GM18907 (cell line): Measurements from ENCODE around the gene TRIM2.

ENCODE experiments used
- ATAC-seq: cut with Tn5 transposase; IDR thresholded peaks from one replicate; pipeline ENCODE4 v1.9.1; 2021; ENCODE audit warnings: mild to moderate bottlenecking, moderate library complexity; ENCODE audit not compliant: unreplicated experiment

The TRIM2 gene

DNA sequence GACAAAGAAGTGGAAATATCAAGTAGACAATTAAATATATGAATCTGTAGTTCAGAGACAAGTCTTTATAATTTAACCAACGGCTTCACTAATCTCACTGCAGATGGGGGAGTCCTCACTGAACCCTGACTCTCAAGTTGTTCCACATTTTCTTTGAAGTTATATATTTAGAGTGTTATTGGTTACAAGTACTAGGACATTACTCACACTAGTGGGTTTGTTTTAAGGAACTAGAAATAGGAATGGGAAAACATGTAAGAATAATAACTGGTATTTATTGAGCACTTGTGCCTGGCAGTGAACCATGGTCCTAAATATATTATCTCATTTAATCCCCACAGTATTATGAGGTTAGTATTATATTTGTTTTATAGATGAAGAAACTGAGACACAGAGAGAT, 162.2 kb downstream of the TRIM2 start:
- no peak for ATAC-seq

DNA sequence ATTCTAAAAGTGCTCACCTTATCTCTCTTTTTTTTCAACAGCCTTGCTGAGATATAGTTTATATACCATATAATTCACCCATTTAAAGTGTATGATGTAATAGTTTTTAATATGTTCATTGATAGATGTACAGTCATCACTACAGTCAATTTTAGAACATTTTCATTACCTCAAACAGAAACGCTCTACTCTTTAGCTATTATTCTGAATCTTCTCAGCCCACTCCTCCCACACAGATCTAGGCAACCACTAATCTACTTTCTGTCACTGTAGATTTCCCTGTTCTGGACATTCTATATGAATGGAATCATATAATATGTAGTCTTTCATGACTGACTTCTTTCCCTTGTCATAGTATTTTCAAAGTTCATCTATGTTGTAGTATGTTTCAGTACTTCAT, 162.8 kb downstream of the TRIM2 start:
- no peak for ATAC-seq

DNA sequence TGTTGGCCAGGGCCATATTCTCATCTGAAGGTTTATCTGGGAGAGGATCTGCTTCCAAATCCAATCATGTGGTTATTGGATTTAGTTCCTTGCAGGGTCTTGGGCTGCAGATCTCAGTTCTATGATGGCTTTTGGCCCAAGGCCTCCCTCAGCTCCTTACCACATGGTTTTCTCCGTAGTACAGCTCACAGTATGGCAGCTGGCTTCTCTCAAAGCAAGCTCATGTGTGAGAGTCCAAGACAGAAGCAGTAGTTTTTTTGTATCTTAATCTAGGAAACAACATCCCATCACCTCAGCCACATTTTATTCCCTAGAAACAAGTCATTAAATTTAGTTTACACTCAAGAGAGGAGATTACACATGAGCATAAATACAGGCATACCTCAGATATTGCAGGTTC, 164.8 kb downstream of the TRIM2 start:
- ATAC-seq: no peak

DNA sequence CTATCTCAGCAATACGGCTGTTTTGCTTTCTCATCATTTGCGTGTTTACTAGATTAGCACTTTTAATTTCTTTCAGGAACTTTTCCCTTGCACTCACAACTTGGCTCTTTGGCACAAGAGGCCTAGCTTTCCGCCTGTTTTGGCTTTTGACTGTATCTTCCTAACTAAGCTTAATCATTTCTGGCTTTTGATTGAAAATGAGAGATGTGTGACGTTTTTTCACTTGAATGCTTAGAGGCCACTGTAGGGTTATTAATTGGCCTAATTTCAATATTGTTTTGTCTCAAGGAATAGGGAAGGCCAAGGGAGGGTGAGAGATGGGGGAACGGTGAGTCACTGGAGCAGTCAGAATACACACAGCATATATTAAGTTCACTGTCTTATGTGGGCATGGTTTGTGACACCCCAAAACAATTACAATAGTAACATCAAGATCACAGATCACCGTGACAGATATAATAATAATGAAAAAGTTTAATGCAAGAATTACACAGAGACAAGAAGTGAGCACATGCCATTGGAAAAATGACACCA, 167.5 kb downstream of the TRIM2 start:
- ATAC-seq: no peak

DNA sequence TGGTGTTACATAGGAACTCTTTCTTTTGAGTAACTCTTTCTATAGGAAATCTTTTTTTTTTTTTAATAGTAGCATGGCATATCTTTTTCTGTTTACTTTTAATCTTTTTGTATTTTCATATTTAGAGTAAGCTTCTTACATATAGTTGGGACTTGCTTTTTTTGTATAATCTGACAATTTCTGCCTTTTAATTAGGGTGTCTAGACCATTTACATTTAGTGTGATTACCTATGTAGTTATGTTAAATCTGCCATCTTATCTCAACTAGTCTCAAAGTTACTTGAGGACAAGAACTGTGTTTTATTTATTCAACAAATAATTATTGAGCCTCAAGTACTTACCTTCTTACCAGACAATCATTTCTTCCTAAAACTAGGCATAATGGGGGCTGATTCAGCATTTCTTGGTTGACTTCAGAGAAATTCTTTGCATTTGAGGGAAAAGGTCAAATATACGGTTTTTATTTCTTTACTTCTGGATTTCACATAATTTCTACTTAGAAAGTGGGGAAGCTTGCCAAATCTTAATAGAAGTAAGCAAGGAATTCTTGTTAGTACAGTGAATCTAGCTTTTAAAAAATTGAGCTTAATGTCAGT, 168.8 kb downstream of the TRIM2 start:
- no peak for ATAC-seq

DNA sequence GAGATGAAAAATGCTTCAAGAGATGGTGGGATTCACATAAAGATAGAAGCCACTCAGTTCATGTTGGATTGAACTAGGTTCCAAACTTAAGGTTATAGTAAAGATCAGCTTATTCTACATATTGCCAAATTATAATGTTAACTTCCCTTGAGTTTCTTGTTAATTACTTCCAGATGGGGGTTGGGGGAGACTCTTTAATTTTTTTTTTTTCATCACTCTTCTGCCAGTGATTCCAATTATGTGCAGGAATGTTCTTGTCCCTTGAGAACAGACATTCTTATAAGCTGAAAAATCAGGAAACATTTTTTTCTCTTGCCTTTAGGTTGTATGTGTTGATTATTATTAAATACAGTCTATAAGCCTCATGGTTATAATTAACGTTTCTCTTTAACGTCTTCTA, 170.2 kb downstream of the TRIM2 start:
- ATAC-seq: no peak

DNA sequence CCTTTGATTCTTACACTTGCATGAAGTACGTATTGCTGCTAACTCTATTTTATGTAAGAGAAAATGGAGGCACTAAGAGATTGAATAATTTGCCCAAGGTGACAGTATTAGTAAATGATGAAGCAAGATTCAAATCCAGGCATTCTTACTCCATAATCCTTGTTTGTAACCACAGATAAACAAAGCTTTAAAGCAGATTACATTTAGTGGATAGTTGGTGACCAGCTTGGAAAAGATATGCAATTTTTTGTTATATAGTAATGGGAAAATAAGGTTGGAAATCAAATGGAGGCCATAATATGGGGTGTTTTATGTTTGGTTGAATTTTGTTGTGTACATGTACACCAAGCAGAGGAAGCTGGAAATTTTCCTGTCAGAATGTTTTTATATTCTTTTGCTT, 171.1 kb downstream of the TRIM2 start:
- no peak for ATAC-seq

DNA sequence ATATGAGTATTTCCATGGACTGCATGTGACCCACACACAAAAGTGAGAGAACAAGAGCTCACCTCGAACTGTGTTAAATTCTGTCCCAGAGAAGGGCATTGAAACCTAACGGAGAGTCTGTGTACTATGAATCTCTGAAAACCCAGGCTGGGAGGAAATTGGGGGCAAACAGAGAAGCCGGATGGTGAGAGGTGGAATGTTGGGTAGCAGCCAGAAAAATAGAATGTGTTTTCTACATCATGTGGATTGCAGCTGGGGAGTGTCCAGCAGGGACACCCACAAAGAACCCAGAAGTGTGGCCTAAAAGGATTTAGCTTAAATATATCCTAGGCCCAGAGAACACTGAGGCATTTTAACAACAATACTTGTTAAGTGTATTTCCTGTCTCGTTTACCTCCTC, 178.9 kb downstream of the TRIM2 start:
- no peak for ATAC-seq

DNA sequence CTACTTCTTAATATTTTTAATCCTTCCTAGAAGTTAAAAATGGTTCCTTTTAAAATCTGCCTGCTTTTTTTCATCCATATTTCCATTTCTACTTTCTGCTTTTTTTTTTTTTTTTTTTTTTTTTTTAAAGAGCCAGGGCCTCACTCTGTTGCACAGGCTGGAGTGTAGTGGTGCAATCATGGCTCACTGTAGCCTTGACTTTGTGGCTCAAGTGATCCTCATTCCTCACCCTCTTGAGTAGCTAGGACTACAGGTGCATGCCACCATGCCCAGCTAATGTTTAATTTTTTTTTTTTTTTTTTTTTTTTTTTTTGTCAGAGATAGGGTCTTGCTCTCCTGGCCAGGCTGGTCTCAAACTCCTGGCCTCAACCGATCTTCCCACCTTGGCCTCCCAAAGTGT, 179.9 kb downstream of the TRIM2 start:
- ATAC-seq: no peak

DNA sequence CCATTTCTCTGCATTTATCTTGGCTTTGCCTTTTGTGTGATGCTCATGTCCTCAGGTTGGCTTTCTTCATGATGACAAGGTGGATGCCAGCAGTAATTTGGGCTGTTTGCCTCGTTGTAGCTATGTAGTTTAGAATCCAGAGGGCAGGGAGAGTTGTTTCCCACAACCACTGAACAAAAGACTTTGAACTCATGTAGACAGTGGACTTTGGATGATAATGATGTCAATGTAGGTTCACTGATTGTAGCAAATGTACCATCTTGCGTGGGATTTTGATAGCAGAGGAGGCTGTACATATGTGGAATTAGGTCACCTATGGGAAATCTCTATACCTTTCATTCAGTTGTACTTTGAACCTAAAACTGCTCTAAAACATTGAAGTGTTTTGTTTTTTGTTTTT, 181.5 kb downstream of the TRIM2 start:
- no peak for ATAC-seq

DNA sequence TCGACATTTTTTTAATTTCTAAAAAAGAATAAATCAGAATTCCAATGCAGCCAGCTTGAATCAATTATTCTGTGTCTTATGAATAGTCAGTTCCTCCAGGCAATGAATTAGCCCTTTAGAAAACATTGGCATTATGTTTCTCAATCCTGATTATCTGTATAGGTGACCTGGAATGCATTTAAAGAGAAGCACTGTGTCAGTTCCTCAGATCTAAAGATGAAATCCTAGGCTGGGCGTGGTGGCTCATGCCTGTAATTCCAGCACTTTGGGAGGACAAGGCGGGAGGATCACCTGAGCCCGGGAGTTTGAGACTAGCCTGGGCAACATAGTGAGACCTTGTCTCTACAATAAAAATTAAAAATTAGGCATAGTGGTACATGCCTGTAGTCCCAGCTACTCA, 183.7 kb downstream of the TRIM2 start:
- ATAC-seq: no peak
